ENCODE measurements around the gene GFRA4.

Gene GFRA4

DNA sequence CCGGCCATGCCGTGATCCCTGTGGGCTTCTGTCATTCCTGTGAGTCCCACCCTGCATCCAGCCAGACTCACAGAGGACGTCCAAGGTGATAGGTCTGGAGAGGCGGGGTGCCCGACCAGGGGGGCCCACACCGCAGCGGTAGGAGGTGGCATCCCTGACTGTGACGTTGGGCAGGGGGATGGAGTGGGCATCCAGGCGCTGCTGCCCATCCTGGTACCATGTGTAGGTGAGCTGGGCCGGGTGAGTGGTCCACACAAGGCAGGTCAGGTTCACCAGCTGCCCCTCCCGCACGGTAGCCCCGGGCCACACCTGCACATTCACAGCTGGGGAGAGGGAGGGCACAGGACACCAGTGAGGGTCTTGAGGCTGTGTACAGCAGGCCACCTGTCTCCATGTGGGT is 30.2 kb upstream of the GFRA4 start:
- no peak for DNase-seq

DNA sequence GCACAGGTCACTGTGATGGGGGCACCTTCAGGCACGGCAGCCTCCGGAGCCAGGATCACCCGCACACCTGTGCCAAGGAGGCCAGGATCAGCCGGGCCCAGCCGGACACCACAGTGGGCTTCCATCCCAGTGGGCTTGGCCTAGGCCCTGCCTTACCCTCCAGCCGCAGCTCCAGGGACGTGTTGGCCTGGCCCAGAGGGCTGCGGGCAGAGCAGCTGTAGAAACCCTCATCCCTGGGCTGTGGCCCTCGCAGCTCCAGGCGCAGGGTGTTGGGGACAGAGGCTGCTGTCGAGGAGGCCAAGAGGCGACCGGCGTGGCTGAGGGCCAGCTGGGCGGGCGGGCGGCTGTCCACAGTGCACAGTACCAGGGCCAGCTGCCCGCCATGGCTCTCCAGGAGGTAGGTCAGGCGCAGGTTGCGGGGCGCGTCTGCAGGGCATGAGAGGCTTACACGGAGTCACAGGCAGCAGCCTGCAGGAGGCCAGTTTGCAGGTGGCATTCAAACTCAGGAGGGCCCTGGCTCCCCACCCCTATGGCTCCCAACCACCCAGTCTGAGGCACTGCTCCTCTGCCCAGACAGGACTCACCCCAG is 29.6 kb upstream of the GFRA4 start:
- no peak for DNase-seq

DNA sequence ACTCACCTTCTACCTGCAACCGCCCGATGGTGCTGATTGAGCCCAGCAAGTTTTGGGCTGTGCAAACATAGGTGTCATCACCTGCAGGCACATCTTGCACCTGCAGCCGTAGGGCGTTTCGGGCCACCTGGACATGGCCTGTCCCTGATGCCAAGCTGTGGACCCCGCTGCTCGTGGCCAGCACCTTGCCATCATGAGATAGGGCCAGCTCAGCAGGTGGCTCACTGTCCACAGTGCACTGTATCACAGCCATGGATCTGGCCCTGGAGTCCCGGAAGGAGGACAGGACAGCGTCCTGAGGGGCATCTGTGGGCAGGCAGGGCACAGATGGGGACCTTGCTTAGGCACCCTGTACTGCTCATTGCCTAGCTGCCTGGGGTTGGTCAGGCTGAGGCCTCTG is 28.7 kb upstream of the GFRA4 start:
- no peak for DNase-seq

DNA sequence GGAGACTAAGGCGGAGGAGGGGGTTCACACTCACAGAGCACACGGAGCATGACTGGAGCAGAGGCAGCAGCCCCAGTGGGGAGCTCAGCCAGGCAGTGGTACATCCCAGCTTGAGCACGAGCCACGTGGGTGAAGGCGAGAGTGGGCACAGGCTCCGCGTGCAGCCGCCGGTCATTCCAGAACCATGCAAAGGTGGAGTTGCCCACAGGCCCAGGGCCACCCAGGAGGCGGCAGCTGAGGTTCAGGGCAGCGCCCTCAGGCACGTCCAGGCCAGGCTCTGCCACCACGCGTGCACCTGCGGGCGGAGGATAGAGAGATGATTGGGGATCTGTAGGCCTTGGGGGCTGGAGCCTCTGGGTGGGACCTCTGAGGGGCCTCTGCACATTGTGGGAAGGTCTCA is 28.1 kb upstream of the GFRA4 start:
- DNase-seq: no peak

DNA sequence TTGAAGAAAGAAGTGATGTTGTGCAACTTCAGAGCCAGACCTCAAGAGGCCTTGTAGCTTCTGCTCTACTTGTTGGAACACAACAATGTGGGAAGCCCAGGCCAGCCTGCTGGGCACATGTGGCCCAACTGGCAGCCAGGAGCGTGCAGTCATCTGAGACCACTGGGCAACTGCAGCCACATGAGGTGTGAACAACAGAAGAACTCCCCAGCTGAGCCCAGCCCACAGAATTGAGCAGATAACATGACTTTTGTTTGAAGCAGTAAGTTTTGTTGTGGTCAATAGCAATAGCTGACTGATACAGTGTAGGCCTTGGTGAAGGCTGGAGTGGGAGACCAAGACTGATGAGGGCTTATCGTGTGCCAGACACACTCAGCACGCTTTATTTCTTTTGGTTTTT is 27.2 kb upstream of the GFRA4 start:
- no peak for DNase-seq

DNA sequence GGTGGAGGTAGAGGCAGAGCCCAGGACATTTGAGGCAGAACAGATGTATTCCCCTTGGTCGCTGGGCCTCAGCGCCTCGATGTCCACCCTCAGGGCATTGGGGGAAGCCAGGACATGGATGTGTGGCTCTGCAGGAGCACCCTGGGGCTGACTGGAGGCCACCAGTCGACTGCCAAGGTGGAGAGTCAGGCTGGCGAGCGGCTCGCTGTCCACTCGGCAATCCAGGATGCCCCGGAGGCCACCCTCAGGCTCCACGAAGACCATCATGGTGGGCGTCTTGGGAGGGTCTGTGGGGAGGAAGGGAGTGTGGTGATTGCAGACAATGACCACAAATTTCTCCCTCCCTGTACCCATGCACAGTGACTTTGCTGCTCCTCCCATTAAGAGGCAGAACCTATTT is 26.8 kb upstream of the GFRA4 start:
- no peak for DNase-seq

DNA sequence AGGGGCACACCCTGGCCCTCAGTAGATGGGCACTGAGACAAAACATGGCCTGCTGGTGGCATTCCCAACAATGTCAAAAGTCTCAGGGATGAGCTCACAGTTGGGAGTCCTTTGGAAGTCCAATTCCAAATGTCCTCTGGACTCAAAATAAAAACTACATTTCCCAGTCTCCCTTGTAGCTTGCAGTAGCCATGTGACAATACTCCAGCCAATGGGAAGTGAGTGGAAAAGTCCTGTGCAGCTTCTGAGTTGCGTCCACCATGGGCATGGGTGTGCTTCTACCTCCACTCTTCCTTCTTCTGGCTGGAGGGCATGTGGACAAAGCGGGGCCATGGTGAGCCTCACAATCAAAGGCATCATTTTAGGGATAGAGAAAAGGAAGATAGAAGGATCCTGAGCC is 24.5 kb upstream of the GFRA4 start:
- no peak for DNase-seq

DNA sequence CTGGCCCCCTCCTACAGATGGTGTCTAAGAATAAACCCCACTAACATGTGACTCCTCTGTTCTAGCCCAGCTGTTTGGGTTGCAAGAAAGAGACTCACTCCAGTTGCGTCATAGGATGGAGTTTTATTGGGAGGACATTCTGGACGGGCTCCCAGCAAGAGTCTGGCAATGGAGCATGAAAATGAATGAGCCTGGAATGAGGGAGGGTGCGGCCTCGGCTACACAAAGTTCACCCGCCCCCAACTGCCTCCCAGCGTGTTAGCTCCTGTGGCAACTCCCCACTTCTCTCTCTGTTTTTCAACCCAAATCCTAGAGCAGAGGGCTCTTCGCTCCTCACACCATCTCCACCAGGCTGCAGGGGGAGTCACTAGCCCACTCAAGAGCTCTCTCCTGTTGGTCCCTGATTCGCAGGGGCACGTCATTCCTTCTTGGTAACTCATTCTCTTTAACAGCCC is 23.7 kb upstream of the GFRA4 start:
- DNase-seq: no peak

DNA sequence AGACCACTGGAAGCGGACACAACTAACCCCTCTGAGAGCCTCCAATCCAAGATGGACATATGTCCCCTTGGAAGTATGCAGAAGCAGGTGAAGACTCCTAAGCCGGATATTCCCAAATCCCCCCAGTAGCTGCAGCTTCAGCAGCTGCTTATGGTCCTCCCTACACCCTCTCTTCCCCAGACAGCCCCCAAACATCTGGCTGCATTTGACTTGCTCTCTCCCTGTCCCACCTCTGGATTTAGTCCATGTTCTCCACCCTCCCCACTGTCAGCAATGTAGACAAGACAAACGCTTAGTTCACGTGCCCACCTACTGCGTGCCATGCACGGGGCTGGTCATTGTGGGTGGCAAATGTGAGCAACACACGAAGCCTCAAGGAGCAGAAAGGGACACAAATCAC is 23.2 kb upstream of the GFRA4 start:
- no peak for DNase-seq

DNA sequence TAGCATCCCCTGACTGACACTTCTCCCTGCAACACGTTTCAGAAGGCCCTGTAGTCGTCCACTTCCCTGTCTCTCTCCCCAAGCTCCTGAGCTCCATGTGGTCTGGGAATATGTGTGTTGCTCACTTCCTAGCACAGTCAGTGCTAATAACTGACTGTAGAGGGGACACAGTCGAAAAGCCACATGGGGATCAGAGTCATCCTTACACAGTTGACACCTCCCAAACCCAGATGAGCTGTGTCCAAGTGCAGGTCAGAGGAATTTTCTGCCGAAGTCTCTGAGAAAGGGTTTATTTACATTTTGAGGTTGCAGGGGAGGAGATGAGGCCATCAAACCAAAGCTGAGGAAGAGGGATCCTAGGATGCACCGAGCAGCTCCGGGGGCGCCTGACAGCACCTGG is 22.1 kb upstream of the GFRA4 start:
- DNase-seq: no peak

DNA sequence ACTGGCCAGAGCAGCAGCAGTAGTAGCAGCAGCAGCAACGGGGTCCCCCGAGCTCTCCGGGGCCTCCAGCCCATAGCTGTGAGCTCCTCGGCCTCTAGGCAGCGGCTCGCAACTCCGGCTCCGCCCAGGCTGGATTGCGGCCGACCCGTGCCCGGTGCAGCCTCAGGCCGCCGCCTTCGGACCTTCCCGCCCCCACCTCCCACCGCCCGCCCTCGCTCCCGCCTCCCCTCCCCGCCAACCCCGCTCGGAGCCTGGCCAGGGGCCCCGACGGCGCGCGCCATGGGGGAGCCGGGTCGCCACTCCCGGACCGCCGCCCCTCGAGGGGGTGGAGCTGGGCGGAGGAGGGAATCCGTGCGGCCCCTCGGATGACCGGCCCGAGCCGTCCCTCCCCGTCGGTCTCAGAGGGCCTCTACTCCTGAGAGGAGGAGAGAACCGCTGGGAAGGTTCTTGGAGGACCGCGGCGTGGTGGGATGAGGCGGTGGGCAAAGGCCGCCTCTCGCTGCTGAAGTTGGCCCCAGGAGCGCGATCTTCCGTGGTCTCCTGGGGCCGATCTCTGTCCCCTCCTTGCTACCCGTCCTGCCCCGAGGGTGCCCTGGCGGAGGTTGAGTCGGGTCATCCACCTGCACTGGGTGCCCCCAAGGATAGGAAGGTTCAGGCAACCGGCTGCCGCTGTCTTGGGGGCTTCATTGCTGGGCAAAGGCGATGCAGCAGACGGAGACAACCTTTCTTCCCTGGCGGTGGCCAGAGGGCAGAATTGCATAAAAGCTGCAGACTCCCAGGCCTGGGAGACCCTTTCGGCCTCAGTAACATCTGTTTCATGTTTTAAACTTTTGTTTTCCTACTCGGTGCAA is 19.0 kb upstream of the GFRA4 start, which contains the start of gene ADAM33:
Gene ADAM33, minus strand, starts transcription at position 80 of the 851 bp plus-strand sequence. Its CDS starts 6 bp downstream, at position 74.
- DNase-seq: no peak

DNA sequence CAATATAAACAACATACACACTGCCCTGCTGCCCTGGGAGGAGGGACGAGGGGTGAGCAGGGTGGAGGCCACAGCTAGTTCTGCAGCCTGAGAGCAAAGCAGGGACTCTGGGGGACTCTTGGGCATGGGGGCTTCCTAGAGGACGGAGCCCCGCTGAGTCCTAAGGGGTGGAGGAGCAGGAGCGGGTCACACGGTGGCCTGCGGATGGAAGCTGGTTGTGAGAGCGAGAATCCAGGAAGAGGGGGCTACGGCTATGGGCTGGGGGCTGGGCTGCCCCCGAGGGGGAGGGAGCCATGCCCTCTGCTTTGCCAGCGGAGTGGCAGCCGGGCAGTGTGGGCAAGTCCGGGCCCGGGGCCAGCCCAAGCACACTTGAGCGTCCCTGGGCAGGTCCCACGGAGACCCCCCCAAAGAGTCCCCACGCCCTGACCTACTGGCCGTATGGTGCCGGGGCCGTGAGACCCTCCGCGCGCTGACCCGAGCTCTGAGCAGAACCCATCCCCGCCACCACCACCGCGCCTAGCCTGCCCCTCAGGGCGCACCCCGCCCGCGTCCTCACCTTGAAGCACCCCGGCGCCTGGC is 18.2 kb upstream of the GFRA4 start:
- no peak for DNase-seq

DNA sequence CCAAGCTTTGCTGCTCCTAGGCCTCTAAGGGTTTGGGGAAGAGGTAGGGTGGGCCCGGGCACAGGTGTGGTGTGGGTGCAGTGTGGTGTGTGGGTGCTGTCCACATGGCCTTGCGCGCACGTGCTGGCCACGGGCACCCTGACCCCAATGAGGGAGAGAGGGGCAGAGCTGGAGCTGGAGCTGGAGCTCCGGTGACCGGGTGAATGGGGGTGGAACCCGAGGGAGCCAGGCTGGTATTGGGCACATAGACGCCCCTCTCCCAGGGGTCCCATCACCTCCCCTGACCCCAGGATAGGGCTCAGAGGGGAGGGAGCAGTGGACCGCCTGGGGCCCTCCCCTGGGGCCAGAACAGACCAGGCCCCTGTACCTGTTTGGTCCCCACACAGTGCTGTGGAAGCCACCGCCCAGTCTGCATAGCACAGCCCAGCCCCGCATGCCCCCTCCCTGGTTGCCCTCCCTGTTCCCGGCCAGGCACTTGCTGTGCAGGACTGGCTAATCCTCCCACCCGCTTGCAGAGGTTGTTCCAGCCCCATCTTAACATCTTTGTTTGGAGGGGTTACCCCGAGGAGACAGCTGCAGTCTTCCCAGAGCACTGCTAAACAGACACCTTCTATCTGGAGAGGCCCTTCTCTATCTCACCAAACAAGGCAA is 17.6 kb upstream of the GFRA4 start:
- no peak for DNase-seq

DNA sequence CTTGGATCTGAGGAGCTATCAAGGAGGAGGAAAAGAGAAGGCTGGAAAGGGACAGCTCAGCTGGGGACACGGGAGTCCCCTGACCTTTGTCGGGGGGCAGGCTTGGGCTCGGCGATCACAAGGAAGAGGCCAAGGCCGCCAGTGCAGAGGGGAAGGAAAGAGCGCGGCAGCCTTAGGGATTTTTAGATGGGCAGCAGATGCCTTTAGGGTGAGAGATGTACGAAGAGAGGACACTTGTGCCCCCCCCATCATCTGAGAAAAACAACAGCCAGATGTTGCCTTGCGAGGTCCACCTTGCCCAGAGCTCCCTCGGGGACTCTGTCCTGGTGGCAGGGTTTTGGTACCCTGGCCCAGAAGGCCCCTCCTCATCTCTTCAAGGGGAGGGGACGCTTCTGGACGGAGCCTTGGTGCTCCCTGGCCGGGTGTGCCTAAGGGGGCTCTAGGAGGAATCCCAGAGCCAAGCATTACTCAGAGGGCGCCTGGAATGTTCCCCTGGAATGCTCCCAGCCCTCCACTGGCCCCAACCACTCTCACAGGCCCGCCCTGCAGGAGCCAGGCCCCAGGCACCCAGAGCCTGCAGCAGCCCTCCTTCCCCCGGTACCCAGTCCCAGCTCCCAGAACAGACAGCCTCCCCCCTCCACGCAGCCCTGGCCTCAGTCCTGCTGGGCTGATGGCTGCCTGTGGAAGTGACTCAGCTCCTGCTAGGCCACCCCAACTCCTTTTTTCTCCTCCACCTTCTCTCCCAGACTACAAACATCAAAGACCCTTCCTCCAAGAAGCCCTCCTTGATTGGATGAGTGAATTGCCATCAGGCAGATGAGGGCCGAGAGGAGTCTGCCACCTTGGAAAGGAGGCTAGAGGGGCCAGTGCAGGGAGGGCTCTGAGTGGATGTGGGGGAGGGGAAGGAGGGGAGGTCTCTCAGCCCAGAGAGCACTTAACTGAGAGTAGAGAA is 16.8 kb upstream of the GFRA4 start:
- no peak for DNase-seq

DNA sequence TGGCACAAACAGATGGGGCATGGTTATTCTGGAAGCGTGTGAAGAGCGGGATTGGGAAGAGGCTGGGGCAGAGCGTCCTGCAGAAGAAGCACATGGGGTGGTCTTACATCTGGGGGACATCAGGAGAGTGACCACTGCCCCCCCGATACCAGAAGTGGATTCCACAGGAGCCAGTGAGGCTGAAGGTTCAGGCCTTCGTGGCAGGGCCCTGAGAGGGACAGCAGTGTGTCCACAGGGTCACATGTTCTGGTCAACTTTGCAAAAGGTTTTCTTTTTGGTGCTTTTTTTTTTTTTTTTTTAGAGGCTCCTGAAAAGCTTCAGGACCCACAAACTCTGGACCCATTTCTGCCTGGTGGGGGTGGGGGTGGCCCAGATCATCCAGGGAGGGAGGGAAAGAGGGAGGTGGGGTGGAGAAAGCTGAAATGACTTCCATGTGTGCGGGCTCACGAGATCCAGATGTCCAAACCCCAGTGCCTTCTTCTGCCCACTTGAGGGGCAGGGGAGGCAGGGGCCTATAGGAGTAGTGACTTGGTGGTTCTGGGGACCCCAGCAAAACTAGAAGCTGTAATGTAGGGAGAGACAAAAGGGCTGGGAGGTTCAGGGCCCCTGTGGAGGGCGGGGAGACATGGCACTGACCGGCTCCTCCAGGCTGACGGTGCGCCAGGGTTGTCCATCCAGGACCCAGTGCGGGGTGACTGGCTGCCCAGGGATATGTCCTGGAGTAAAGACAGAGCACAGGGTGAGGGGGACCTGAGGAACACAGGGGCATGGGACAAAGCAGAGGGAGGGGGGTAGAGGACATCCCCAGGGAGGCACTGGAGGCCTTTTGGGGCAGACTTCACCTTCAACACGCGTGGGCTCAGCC is 15.9 kb upstream of the GFRA4 start:
- DNase-seq: no peak

DNA sequence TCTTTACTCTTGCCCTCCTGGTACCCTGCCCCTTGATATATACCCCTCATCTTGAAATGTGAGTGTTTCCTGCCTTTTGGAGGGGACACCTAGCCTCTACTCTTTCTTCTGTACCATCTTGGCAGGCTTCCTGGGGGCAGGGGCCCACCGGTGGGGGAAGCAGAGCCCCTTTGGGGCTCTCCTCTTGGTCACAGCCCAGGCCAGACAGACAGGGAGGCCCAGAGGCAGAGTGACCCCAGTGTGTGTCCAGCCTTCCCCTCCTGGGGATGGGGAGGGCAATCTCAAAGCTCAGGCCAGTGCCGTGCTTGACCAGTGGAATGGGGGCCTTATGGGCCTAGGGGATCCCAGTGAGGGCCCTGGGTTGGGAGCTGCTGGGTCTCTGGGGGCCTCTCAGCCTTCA is 15.0 kb upstream of the GFRA4 start:
- DNase-seq: no peak

DNA sequence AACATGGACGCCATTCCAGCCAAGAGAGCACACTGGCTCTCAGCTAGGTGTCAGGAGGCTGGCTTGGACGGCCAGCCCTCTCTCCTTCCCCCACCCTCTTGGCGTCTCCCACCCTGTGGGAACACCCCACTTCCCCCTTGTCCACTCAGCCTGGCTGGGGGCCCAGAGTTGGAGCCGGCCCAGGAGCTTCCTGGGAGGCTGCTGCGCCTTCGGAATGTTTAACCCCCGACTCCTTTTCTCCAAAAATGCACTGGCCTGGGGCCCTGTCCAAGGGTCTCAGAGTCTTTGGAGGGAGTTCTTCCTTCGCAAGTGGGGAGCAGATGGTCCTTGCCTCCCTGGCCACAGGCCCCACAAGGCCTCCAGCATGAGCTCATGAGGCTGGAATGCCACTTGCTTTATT is 14.5 kb upstream of the GFRA4 start:
- DNase-seq: no peak

DNA sequence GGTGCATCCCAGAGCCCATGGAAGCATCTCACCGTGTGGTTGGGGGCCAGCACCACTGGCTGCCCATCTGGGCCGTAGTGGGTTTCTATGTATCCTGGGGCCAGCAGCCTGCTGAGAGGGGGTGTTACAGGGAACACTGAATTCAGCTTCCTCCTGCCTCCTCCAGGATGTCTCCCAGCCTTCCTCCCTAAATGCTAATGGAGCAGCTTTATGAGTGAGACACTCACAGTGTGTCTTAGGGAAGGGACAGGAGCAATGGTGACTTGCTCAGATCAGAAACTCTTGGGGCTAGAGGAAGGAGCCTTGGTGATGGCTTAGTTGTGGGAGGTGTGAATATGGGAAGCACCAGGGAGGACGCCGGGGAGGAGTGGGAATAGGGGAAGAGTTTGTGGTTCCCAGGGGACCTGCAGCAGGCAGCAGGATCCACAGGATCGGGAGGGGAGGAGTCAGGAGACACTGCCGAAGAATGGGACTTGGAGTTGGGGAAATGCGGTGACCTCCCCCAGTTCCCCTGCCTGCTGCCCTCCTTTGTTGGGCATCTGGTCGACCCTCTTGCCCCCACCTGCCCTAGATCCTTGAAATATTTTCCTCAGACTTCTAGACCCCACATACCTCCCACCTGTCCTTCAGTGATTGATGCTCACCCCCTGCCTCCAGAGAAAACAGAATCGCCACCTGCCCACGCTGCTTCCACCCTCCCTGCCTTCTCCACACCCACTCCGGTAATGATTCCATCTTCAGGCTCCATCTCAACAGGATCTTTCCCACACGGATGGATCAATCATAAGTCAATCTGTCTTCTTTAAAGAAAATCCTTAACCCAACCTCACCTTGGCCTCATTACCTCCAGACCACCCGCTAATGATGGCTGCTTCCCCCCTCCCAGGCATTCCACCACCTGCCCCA is 12.0 kb upstream of the GFRA4 start:
- no peak for DNase-seq

DNA sequence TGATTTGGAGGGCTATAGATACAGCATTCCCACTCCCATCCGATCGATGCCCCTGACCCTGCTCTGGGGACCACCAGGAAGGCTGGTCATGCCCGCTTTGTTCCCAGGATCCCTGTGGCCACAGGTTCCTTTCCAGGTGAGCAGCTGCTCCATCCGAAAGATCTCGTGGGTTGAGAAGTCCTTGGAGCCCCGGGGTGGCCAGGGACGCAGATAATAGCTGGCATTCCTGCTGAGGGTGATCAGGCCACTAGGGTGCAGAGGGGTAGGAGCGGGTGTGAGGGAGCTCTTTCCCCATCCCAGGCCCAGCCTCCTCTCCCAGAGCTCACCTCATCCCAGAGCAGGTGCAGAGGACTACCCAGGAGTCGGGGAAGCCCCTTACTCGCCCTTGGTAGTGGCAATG is 11.2 kb upstream of the GFRA4 start:
- DNase-seq: no peak

All from CD4-positive, alpha-beta T cell treated with Interleukin-4 for 4 hours (primary cell).